Measurements from ENCODE around the gene BHMT2.
A peak's percentile ranks its signal among the peaks of the same experiment; 100 is the strongest.

Gene BHMT2, protein sequence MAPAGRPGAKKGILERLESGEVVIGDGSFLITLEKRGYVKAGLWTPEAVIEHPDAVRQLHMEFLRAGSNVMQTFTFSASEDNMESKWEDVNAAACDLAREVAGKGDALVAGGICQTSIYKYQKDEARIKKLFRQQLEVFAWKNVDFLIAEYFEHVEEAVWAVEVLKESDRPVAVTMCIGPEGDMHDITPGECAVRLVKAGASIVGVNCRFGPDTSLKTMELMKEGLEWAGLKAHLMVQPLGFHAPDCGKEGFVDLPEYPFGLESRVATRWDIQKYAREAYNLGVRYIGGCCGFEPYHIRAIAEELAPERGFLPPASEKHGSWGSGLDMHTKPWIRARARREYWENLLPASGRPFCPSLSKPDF

DNA sequence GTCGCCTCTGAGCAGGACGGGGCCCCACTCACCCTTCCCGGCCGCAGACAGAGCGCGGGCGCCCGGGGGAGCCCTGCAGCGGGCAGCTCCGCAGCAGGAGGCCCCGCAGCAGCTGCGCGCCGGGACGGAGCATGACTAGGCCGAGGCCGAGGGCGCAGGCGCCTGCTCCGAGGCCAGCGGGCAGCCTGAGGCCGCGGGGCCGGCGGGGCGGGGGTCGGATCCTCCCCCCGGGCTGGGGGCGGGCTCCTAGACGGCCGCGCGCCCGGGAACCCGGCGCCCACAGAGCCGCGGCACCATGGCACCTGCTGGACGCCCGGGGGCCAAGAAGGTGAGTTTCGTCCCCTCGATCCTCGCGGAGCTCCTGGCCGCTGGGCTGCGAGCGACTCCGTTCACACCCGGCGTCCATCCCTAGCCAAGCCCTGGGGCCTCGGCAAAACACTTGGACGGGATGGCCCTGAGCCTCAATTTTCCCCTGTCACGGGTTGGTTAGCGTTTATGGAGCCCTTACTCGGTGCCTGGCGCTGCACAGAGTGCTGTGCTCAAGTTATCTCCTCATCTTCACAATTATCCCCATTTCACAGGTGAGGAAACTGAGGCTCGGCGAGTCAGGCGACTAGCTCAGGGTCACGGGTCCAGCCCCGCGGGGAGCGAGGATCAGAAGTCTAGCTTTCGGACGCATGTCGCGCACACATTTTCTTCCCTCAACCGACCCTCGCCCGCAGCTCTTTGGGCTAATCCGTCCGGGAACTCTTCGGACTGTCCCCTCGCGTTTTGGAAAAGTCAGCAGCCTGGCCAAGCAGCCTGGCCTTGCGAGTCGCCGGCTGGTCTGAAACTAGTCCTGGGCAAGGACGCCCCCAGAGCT is at the start of gene BHMT2, which contains the start of gene DMGDH:
Gene BHMT2 (plus strand): TSS at position 280 of the 862 bp plus-strand sequence. CDS start 16 bp downstream, at position 296.
Gene DMGDH (minus strand): TSS at position 187 of the 862 bp plus-strand sequence. CDS start 54 bp downstream, at position 133.
- no peak for DNase-seq

DNA sequence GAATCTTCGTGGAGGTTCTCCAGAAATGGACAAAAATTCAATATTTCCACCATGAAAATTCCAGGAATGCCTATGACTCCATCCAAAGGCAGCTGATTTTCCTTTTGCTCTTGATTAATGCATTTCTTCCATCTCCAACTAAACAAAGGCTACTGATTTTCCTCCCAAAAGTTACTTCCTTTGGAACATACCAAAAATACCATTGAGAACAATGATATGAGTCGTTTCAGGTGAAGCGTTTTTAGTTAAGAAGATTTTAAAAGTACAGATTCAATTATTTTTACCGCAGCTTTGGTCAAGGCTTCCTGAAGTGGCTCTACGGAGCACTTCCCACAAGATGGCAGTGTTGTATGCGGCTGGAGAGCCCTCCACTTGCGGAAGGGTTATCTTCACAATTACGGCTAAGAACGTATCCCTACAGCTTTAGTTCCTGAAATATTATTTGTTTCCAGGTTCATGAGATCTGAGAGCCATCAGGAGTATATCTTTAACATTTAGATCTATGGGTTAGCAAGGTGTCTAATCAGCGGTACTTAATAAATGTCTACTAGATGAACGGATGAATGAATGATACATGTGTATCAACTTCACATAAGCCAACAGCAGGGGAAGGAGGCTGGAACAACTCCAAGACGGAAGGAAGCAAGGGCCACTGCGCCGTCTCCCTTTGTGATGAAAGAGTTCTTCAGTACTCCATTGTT is 48.6 kb upstream of the BHMT2 start:
- DNase-seq: peak; percentile 25

DNA sequence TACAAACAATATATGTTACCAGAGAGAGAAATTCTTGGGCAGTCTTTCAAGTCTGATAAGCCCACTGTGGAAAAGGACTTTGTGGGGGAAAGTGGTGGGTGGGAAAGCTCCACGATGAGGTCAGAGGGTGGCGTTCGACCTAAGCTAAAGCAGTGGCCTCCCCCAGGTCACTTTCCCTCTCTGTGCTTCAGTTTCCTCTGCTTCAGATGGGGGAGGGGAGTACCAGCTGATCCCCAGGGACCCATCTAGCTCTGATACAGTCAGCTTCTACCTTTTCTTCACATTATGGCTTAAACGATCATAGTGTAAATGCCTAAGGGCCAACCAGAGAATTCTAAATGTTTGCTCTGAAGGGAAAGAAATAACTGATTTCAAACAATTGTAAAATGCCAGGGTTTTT is 47.8 kb upstream of the BHMT2 start:
- DNase-seq: no peak

DNA sequence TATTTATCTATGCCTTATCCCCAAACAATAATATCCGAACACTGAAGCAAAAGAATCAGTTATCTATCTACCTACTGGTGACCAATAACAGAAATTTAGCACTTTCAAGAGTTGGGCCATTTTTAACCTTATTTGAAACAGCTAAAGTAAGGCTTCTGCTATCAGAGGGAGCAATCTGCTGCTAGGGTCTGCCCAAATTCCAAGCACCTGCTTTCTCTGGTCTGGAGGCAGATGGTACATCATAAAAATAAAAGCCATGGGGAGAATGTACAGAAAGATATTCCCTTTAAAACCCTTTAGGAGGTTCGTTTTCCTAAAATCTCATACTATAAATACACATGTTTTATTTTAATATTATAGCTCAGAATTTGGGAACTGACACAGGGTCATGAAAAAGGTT is 46.8 kb upstream of the BHMT2 start:
- DNase-seq: no peak

DNA sequence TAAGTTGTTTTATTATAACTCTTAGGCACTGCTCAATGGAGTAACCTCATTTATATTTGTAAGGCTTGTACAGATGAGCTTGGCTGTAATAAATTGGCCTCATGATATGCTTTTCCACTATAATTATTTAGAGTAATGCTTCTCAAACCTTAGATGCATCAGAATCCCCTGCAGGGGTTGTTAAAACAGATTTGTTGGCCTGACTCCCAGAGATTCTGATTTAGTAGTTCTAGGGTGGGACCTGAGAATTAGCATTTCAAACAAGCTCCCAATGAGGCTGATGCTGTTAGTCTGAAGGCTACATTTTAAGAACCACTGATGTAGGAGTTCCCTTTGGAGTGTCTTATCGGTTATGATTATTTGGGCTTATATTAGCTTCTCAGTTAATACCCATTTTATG is 46.2 kb upstream of the BHMT2 start:
- DNase-seq: no peak

DNA sequence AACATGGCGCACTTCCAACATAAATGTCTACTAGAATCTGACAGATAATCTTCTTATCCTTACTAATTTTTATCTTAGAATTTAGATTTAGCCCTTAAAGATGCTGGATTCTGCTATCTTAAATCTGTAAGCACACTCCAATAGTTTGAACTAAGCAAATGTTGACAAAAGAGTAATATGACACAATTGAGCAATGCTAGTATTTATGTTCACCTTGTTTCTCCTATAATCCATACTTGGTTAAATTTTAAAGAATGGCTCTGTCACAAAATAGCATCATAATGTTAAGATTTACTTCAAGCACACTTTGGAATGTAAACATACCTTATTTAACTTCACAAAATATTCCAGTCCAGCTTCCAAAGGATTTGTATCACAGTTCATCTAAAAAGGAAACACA is 45.6 kb upstream of the BHMT2 start:
- no peak for DNase-seq

DNA sequence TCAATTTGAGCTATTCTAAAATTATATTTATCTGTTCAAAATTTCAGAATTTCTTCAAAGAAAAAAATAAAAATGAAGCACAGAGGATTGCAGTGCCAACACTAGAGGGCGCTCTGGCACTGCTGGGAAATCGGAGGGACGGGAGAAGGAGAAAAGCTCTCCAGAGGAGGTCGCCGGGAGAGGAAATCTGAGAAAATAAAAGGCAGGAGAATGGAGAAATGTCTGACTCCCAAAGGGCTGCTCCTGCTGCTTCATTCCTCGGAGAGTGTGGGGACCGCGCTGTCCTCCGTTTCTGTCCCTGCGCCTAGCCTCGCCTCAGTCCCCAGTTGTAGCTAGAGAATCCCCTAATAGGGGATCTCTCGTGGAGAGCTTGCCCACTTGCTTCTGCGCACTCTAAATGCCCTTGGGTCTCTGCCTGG is 44.5 kb upstream of the BHMT2 start:
- DNase-seq: peak; percentile 43

DNA sequence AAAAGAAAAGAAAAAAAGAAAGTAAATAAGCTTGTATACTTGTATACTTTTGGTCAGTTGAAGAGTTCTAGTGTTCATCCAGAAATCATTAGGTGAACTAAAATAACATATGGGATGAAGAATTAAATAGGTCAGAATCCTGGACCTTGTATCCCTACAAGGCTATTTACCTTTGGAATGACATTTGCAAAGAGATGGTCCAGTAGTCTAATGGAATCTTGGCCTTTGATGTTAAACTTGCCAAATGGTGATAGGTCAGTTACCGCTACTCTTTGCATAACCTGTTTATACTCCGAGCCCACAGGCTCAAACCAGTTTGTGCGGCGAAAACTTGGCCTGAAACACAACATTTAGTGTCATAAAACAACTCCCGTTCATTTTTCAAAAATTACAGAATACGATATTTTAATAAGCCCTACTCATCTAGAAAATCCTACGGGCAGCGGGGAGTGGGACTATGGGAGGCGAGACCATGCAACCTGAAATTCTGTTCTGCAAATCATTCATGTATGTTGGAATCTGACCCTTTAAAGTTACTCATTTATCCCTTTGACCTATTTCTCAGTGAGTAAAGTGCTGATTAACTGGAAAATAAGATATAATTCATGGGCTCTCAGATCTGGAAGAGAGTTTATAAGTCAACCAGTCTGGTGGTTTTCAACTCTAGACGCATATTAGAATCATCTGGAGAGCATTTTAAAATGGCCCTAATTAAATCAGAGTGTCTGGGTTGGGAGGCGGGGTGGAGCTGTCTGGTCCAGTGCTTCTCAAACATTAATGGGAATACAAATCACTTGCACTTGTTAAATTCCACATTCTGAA is 38.7 kb upstream of the BHMT2 start:
- no peak for DNase-seq

DNA sequence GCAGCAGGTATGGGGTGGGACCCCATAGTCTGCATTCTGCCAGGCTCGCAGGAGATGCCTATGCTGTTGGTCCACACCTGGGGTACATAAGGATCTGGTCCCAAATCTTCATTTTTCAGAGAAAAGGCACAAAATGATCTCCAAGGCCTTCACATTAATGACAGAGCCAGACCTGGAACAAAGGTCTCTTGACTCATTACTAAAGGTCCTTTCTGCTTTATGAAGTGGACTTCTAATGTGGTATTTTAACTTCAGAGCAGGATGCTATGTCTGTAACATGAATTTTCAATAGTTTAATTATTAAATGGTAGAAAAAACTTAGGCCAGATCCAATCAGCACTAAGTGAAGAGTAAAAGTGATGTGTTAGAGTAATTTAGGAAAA is 38.1 kb upstream of the BHMT2 start:
- no peak for DNase-seq

DNA sequence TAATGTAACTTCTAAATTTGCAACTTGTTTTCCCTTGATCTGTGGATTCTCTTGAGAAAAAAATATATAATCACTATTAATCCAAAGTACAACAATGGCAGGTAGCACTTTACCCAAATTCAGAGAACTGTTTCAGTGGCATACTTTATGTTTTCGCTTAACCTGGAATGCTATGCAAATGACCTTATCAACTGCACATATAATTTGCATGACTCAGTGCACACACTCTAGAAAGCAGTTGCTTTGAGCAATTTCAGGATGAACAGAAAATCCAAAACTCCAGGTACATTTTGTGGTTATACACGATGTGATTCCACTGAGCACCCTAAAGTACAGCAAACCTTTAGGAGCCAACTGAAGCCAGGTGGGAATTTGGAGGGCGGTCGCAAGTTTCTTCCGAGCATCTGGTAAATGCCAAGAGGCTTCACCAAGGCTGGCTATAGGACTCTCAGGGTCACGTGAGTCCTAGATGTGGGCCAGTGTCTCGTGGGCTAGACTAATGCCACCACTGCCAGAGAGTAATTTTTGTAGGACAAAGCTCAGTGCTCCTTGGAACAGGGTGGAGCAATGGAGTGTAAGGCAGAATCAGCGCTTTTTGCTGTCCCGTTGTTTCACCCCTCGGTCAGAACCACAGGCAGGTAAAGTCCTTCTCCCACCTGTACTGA is 37.4 kb upstream of the BHMT2 start:
- no peak for DNase-seq

DNA sequence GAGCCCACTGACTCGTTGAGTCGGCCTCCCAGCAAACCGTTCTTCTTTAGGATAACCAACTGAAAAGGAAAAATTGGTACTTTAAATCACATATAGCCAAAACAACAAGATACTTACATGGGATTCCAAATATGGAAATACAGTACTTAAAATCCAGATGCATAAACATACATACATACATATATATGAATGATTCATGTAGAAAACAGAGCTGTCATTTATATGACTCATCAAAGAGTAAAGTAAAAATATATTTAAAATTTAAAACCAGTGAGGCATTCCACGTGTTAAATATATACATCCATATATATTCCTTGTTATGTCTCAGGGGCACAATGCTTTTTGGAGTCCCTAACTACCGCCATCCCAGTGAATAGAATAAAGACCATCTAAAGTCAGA is 36.8 kb upstream of the BHMT2 start:
- DNase-seq: no peak

DNA sequence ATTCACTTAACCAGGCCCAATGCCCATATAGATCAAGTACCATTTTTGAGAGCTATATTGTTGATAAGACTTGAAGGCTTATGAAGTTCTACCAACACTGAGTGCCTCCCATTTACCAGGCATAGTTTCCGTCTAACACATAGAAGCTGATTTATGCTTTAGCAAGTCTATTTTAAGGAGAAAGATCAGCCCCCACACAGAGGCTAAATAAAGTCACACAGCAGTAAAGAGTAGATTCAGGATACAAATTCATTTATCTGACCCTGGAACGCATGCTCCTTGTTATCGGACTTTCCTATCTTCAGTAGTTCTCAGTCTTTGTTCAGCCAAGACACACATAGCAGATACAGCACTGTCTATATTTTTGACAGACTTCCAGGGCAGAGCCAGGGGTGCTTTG is 34.3 kb upstream of the BHMT2 start:
- DNase-seq: no peak

DNA sequence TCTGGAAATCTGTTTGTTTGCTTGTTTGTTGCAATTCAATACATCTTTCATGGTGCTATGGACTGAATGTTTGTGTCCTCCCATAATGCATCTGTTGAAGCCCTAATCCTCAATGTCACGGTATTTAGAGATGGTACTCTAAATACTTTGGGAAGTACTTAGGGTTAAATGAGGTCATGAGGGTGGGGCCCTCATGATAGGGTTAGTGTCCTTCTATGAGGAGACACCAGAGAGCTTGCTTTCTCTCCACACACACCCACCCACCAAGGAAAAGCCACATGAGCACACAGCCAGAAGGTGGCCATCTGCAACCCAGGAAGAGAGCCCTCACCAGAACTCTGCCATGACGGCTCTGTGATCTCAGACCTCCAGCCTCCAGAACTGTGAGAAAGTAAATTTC is 32.8 kb upstream of the BHMT2 start:
- DNase-seq: no peak

DNA sequence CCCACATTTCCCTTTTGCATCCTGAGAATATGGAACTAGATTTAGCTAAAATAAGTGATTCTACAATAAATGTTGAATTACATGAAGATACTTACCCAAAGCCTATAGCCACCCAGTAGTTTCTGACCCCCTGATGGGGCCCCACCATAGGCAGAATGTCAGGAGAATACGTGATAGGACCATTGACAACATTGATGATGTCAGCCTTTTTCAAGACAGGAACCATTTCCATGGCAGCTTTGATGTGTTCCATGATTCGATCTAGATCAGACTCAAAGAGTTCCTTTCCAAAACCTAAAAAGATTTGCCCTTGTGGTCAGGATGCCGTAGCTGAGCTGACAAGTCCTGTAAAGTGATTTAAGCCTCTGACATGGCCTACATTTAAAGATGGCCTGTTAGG is 27.4 kb upstream of the BHMT2 start:
- no peak for DNase-seq

DNA sequence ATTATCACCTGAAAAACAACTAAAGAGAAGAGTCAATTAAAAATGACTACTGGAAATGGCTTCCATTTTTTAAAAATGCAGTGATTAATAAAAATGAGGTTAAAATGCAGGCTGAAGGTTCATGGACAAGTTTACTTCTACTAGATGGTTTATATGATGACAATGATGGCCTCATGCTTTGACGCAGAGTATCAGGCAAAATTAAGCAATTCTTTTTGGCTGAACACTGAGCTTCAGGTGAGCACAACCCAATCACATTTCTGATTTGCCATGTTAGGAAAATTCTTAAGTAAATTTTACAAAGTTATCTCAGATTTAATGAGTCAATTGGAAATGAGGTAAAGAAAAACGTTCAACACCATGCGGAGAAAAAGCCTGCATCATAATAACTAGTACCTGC is 22.4 kb upstream of the BHMT2 start:
- no peak for DNase-seq

DNA sequence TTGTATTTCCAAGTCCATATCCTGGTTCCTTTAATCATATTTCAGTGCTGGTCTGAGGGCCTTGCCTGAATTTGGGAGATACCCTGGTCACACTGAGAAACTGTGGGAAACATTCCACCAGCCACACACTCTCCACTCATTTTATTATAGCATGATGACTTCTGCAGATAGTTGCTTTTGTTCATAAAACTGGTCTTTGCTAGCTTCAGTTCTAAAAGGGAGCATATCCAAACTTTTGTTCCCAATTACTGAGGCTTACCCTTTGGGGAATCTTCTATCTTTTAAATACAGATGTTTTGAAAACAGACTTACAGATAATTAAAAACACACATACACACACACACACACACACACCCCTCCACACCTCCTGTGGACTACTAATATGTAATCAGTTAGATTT is 21.1 kb upstream of the BHMT2 start:
- DNase-seq: no peak

DNA sequence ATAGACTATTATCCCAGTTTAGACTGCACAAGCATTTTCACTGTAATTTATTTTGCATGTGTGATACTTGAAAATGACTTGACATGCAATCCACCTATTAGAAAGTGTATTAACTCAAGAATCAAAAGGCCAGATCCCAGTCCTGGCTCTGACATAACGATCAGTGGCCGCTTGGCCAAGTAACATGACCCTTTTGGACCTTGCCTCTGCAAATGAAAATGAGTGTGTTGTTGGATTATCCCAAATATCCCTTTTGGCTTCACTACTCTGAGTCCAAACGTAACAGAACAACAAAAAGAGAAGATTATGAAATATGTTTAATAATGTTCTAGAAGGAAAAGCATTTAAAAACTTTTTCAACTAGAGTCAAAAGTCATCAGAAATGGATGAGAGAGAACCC is 19.1 kb upstream of the BHMT2 start:
- no peak for DNase-seq

DNA sequence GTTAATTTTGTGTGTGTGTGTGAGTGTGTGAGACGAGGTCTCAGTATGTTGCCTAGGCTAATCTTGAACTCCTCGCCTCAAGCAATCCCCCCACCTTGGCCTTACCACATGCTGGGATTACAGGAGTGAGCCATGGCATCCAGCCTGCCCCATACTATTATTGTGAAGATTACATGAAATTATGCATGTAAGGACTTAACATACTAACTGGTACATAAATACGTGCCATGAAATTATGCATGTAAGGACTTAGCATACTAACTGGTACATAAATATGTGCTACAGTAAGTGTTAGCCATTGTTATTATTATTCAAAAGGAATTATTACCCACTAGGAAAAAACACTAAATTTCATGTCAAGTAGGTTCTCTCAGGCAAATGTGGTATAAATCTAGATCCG is 16.2 kb upstream of the BHMT2 start:
- DNase-seq: no peak

DNA sequence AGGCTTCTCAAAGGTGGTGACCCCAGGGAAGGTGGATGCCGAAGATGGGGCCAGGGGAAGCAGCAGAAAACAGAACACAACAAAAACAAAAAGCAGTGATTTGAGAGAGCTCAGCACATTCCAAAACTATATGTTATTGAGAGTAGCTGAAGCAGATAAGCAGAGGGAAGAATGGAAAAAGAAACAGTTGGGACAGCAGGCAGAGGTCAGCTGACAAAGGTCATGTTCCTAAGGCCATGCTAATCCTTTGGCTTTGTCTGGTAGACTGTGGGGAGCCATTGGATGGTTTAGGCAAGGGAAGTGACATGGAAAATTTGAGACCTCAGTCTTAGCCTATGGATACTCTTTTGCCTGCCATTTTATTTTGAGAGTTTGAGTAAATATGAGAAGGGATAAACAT is 14.6 kb upstream of the BHMT2 start:
- DNase-seq: no peak

DNA sequence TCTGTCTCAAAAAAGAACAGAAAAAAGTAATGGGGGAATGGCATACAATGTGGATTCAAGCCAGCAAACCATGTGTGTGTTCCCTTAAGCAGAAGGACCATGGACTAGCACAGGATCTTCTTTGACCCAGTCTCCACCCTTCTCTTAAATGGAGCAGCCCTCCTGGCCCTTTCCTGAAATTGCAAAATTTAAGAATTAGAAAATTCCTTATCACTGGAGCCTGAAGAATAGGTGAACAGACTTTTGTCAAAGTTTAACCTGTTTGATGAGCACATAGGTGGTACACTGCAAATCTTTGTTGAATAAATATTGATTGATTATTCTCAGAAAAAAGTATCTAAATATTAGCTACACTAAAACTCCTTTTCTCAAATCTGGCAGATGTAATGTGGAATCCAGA is 12.7 kb upstream of the BHMT2 start:
- no peak for DNase-seq

DNA sequence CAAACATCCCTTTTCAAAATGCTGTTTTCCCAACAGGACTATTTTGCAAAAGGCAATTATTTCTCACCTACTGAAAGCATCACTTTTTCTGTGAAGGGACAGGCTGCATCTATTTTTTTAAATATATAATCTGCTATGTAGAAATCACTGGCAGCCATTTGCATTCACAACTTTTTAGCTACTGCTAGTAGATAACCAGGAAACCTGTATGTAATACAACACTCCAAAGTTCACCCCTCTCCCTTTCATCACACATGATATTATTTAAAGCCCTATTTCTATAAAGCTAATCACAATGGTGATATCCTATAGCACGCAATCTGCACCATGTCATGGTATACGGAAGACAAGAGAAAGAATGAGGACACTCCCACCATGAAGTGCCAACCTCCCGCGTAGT is 9.9 kb upstream of the BHMT2 start:
- DNase-seq: no peak

DNA sequence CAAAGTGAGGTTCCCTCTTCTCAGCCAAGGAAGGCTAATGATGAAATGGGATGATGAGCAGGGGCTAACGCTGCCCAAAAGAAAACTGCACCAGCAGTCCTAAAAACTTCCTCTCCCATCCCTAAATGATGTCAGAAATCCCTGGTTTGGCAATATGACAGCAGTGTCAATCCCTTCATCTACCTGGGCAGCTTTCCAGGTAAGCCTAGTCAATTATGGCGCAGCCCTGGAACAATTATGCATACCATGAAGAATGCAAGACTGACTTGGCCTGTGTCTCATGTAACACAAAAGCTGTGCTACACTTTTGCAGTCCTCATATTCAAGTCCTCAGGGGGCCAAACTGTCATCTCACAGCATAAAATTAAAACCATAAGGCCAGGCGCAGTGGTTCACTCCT is 7.1 kb upstream of the BHMT2 start:
- DNase-seq: no peak

All from stimulated activated CD4-positive, alpha-beta T cell treated with anti-CD3 and anti-CD28 coated beads, Interleukin-12 subunit alpha, Interleukin-12 subunit beta, amount 100 ng/mL, for 4 hours (primary cell).